GM13976 (cell line): ENCODE results near the gene PRM1.

ENCODE experiments used
- DNase-seq: peaks from one replicate; pipeline ENCODE4 v3.0.0; 2012; ENCODE audit warnings: low spot score
- CTCF ChIP-seq: IDR thresholded peaks from 2 replicates; pipeline ENCODE4 v1.5.1; 2012; ENCODE audit warnings: borderline replicate concordance, mild to moderate bottlenecking; ENCODE audit not compliant: insufficient read depth; ENCODE audit errors: extremely low read depth, missing control alignments, control extremely low read depth
- in situ Hi-C: fragments of 300-500 bp; cut with MboI; formaldehyde crosslinking; loops from one replicate; pipeline ENCODE4 v1.12.0; 2022; ENCODE audit warnings: low sequenced_read_pairs, mixed read lengths, inconsistent platforms; ENCODE audit not compliant: unreplicated experiment

PRM1 gene

GRCh38 chr16:11253009-11253994 is 27.8 kb downstream of the PRM1 start:
- DNase-seq = no peak
- in situ Hi-C loops = loop anchor here (10.0 kb wide), 1 partner anchor 289 kb away; no protein-coding TSS in a partner anchor

DNA sequence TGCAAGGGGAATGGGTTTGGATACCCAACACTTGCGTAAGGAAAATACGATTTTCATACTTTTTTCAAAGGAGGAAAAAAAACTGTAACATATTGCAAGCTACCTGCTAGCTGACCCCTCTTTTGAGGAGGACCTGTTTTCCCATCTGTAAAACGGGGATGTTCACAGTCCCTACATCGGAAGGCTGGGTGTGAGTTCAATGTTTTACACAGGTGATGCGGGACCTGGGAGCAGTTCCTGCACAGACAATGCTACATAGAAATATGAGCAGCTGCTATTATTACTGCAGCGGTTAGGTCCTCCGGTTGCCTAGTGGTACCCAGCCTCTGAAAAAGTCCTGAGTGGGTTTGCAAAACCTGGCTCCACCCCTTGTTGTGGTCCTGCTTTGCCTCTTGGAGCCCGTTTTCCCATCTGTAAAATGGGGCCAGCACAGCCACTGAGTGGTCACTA is 28.6 kb downstream of the PRM1 start:
- DNase-seq = no peak
- in situ Hi-C loops = loop anchor here (10.0 kb wide), 1 partner anchor 288 kb away; no protein-coding TSS in a partner anchor
- TF ChIP-seq CTCF = no peak

More at GRCh38 chr16:11253009-11253994, 27.8 kb downstream of the PRM1 start:
- no peak for TF ChIP-seq CTCF

DNA sequence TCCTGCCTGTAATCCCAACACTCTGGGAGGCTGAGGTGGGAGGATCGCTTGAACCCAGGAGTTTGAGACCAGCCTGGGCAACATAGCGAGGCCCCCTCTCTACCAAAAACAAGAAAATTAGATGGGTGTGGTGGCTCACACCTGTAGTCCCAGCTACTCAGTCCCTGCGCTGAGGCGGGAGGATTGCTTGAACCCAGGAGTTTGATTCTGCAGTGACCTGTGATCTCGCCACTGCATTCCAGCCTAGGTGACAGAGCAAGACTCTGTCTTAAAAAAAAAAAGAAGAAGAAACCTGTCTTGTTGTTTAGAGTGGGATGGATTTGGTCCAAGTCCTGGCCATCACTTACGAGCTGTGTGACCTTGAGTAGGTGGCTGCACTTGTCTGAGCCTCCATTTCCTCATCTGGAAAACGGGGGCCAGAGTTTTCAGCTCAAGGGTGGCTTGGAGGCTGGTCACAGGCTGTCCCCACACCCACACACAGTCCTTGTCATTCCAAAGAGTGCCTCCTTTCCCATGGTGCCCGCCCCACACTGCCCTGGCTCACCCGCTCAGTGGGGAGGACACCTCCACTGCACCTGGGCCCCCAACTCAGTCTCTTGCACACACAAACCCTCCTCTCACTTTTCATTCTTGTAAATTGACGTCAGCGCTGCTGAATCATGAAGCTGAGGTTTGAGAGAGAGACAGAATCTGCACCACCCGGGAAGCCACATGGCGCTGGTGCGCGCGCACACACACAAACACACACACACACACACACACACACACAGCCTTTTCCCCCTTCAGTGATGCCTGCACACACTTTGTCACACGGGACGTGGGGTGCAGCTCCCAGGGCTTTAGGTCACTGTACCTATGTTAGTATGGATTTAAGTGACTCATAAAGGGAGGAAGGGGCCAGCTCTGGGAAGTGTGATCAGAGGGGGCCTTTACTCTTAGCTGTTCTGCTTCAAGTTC is 29.3 kb downstream of the PRM1 start:
- DNase-seq = peak; percentile 80
- no peak for TF ChIP-seq CTCF
- in situ Hi-C loops = loop anchor here (10.0 kb wide), 1 partner anchor 287 kb away; no protein-coding TSS in a partner anchor

DNA sequence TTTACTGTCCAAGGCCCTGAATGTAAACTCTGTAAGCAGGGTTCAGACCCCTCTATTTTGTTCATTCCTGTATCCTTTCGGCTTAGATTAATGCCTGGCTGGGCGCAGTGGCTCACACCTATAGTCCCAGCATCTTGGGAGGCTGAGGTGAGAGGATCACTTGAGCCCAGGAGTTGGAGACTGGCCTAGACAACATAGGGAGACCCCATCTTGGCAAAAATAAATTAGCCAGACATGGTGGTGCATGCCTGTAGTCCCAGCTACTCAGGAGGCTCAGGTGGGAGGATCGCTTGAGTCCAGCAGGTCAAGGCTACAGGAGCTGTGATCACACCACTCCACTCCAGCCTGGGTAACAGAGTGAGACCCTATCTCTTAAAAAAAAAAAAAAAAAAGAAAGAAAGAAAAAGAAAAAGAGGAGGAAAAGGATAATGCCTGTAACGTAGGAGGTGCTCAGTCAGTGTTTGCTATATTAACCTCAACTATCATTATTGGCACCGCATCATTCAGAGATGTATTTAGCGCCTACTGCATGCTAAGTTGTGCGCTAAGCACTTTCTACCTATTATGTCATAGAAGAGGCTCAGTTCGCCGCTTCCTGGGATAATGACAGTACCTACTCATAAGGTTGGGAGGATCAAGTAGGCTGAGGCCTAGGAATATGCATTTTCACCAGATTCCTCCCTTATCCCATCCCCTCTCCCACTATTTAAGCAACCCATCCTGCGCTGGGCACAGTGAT is 30.2 kb downstream of the PRM1 start:
- no peak for TF ChIP-seq CTCF
- in situ Hi-C loops = loop anchor here (10.0 kb wide), 1 partner anchor 286 kb away; no protein-coding TSS in a partner anchor
- no peak for DNase-seq

DNA sequence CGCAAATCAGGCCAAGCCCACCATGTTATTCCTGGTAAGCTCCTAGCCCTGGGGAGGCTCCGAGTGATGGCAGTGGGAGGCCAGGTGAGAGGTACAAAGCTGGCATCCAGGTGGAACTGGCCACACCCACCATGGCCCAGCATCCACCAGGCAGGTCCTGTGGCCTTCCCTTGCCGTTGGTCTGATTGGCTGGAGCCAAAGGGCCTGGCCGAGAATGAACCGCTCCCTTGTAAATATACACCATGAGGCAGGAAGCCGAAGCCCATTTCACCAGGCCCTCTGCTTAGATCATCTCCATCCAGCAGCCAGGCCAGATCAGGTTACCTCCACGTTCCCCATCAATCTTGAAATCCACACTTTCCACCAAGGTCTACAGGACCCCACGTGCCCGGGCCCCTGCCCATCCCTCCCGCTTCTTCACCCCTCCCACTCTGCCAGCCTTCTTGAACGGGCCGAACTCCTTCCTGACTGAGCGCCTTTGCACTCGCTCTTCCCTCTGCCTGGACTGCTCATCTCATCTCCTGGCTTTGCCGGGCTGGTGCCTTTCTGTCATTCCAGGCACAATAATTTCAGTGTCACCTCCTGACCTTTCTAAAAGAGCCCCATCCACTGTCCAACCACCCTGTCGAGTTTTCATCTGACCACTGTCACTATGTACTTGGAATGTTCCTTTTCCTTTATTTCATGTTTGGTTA is 30.9 kb downstream of the PRM1 start:
- no peak for TF ChIP-seq CTCF
- DNase-seq = no peak
- in situ Hi-C loops = loop anchor here (10.0 kb wide), 1 partner anchor 285 kb away; no protein-coding TSS in a partner anchor
